Mesenchymal stem cell (in vitro differentiated cells and primary cell): ENCODE measurements around the gene HECTD4.
A peak's percentile ranks its signal among the peaks of the same experiment; 100 is the strongest.
"Not testable (repeated sequence)": the region's sequence is repeated elsewhere in the genome, so short reads cannot be mapped to it uniquely, and the experiment has no call there.

Experiments
- DNase-seq: peaks from one replicate; pipeline ENCODE4 v3.0.0-alpha.2; 2013
- H2AFZ ChIP-seq: one replicate; pipeline ENCODE4 v1.6.1; 2013; ENCODE audit warnings: low read depth, mild to moderate bottlenecking, control low read depth, inconsistent platforms, low read length, moderate library complexity
- H2AK5ac ChIP-seq: 2 replicates; pipeline ENCODE4 v1.6.1; 2013; ENCODE audit warnings: low read length, moderate library complexity, mild to moderate bottlenecking, inconsistent platforms; ENCODE audit not compliant: severe bottlenecking
- H2BK120ac ChIP-seq: one replicate; pipeline ENCODE4 v1.6.1; 2013; ENCODE audit warnings: low read depth, mild to moderate bottlenecking, inconsistent platforms, low read length, moderate library complexity
- H2BK12ac ChIP-seq, 2 experiments: one replicate each; pipeline ENCODE4 v1.6.1; 2013; ENCODE audit warnings: inconsistent platforms in 2 of 2, low read length in 2 of 2, mild to moderate bottlenecking in 2 of 2, moderate library complexity in 2 of 2, control low read depth in 1 of 2
- H2BK15ac ChIP-seq: one replicate; pipeline ENCODE4 v1.6.1; 2013; ENCODE audit warnings: mild to moderate bottlenecking, low read depth, inconsistent platforms; ENCODE audit not compliant: poor library complexity, severe bottlenecking
- H2BK5ac ChIP-seq: 2 replicates; pipeline ENCODE4 v1.6.1; 2013; ENCODE audit warnings: low read depth, mild to moderate bottlenecking, low read length, control low read depth, inconsistent platforms; ENCODE audit not compliant: poor library complexity, severe bottlenecking
- H3K14ac ChIP-seq, 2 experiments: one replicate each; pipeline ENCODE4 v1.6.1; 2013; ENCODE audit warnings: inconsistent platforms in 2 of 2, low read length in 2 of 2, control low read depth in 1 of 2, mild to moderate bottlenecking in 1 of 2, moderate library complexity in 1 of 2
- H3K18ac ChIP-seq, 2 experiments: one replicate each; pipeline ENCODE4 v1.6.1; 2013; ENCODE audit warnings: inconsistent platforms in 2 of 2, low read length in 2 of 2, control low read depth in 1 of 2, low read depth in 1 of 2, mild to moderate bottlenecking in 1 of 2
- H3K23ac ChIP-seq, 2 experiments: one replicate each; pipeline ENCODE4 v1.6.1; 2013; ENCODE audit warnings: inconsistent platforms in 2 of 2, low read length in 2 of 2, mild to moderate bottlenecking in 2 of 2, moderate library complexity in 2 of 2, control low read depth in 1 of 2
- H3K27ac ChIP-seq: 2 replicates; pipeline ENCODE4 v1.5.1; 2013; ENCODE audit warnings: mild to moderate bottlenecking, moderate library complexity, low read length, control low read depth, inconsistent platforms; ENCODE audit not compliant: poor library complexity, severe bottlenecking
- H3K27me3 ChIP-seq, 2 experiments: 2 replicates each; pipeline versions ENCODE4 v1.6.1 to v1.7.0; 2013; ENCODE audit warnings: low read length in 2 of 2, mild to moderate bottlenecking in 2 of 2, moderate library complexity in 2 of 2, control low read depth in 1 of 2, inconsistent platforms in 1 of 2; ENCODE audit not compliant: control insufficient read depth in 1 of 2, insufficient read depth in 1 of 2
- H3K36me3 ChIP-seq, 2 experiments: 2 replicates each; pipeline versions ENCODE4 v1.6.1 to v1.7.0; 2013; ENCODE audit warnings: low read length in 2 of 2, control low read depth in 1 of 2, inconsistent platforms in 1 of 2, low read depth in 1 of 2, mild to moderate bottlenecking in 1 of 2; ENCODE audit not compliant: insufficient read depth in 2 of 2, control insufficient read depth in 1 of 2
- H3K4ac ChIP-seq, 2 experiments: one replicate each; pipeline ENCODE4 v1.6.1; 2013; ENCODE audit warnings: inconsistent platforms in 2 of 2, low read length in 2 of 2, mild to moderate bottlenecking in 2 of 2, moderate library complexity in 2 of 2, control low read depth in 1 of 2, low read depth in 1 of 2
- H3K4me1 ChIP-seq: 2 replicates; pipeline ENCODE4 v1.6.1; 2013; ENCODE audit warnings: low read depth, low read length, control low read depth; ENCODE audit not compliant: control insufficient read depth, insufficient read depth
- H3K4me2 ChIP-seq: 2 replicates; pipeline ENCODE4 v1.6.1; 2013; ENCODE audit warnings: low read length, mild to moderate bottlenecking, inconsistent platforms; ENCODE audit not compliant: poor library complexity, severe bottlenecking
- H3K4me3 ChIP-seq, 2 experiments: 2 replicates each; pipeline versions ENCODE4 v1.5.1 to v1.7.0; 2013; ENCODE audit warnings: low read length in 2 of 2, mild to moderate bottlenecking in 2 of 2, control low read depth in 1 of 2, low read depth in 1 of 2; ENCODE audit not compliant: insufficient read depth in 1 of 2
- H3K79me1 ChIP-seq: replicated peaks from 2 replicates; pipeline ENCODE4 v1.6.1; 2013; ENCODE audit warnings: mild to moderate bottlenecking, control low read depth, low read length, inconsistent platforms; ENCODE audit not compliant: poor library complexity, severe bottlenecking
- H3K9ac ChIP-seq: 2 replicates; pipeline ENCODE4 v1.7.0; 2013; ENCODE audit warnings: mild to moderate bottlenecking, low read length, moderate library complexity
- H3K9me3 ChIP-seq: 2 replicates; pipeline ENCODE4 v1.7.0; 2013; ENCODE audit warnings: mild to moderate bottlenecking, low read length; ENCODE audit not compliant: control insufficient read depth
- H4K8ac ChIP-seq: one replicate; pipeline ENCODE4 v1.6.1; 2013; ENCODE audit warnings: inconsistent platforms, mild to moderate bottlenecking, low read length, moderate library complexity
- H4K91ac ChIP-seq: one replicate; pipeline ENCODE4 v1.6.1; 2013; ENCODE audit warnings: mild to moderate bottlenecking, low read length, inconsistent platforms
- WGBS: methylation state at CpG from one replicate; pipeline ENCODE4 v1.1.7; 2013; ENCODE audit warnings: mixed read lengths; 5-methylcytosine and 5-hydroxymethylcytosine counted together

HECTD4 gene

DNA sequence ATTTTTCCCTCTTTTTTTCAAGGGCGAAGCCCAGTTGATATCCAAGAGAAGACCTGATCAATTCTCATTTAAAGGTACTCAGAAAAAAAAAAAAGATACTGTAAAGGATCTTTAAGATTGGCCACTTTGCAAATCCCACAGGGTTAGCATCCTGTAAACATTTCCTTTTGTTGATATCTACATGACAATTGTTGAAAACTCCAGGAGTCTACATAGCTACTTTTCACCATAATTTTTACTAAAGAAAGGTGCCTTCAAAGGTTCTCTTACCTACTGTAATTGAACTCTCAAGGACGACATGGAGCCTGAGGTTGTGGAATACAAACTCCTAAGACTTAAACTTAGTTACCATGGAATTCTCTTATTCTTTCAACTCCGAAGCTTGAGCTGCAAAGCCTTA is 125.5 kb downstream of the HECTD4 start:
- no peak overlapping the region for H3K9ac ChIP-seq
- H3K4me3 ChIP-seq: no peak overlapping the region
- H3K18ac ChIP-seq: no peak overlapping the region
- no peak overlapping the region for H2BK15ac ChIP-seq
- no peak overlapping the region for H2BK12ac ChIP-seq
- no peaks in the 10 kb centered on the region for H3K9me3 ChIP-seq
- H3K79me1 ChIP-seq: no peaks in the 10 kb centered on the region
- H2AK5ac ChIP-seq: no peak overlapping the region
- H3K27me3 ChIP-seq: no peaks in the 10 kb centered on the region
- 69% methylated on average over 1 of the region's 3 CpGs for WGBS
- no peak overlapping the region for H4K8ac ChIP-seq
- no peak overlapping the region for H3K14ac ChIP-seq
- H2AFZ ChIP-seq: no peak overlapping the region
- H3K4me1 ChIP-seq: no peaks in the 10 kb centered on the region
- H3K36me3 ChIP-seq: peaks cover 18 to 84% of the 10 kb centered on the region in 2 experiments
- no peak for DNase-seq
- H2BK120ac ChIP-seq: no peak overlapping the region
- H3K23ac ChIP-seq: no peak overlapping the region
- no peak overlapping the region for H2BK5ac ChIP-seq
- H3K27ac ChIP-seq: no peak overlapping the region
- H3K4ac ChIP-seq: no peak overlapping the region
- no peak overlapping the region for H4K91ac ChIP-seq
- H3K4me2 ChIP-seq: no peak overlapping the region

- no peak overlapping the region for H2BK12ac ChIP-seq
- H2BK15ac ChIP-seq: no peak overlapping the region
- 94% methylated on average over 3 of the region's 4 CpGs for WGBS
- no peak overlapping the region for H3K14ac ChIP-seq
- H3K27ac ChIP-seq: no peak overlapping the region
- no peaks in the 10 kb centered on the region for H3K27me3 ChIP-seq
- H3K9me3 ChIP-seq: no peaks in the 10 kb centered on the region
- no peak overlapping the region for H3K4me2 ChIP-seq
- no peak overlapping the region for H3K4ac ChIP-seq
- H3K4me3 ChIP-seq: no peak overlapping the region
- H2AK5ac ChIP-seq: no peak overlapping the region
- H3K9ac ChIP-seq: peak overlapping the region; percentile 17
- H4K91ac ChIP-seq: no peak overlapping the region
- peak; percentile 2 for DNase-seq
- H4K8ac ChIP-seq: no peak overlapping the region
- no peaks in the 10 kb centered on the region for H3K4me1 ChIP-seq
- H2BK120ac ChIP-seq: no peak overlapping the region
- no peak overlapping the region for H2AFZ ChIP-seq
- H3K23ac ChIP-seq: no peak overlapping the region
- peaks cover 21 to 79% of the 10 kb centered on the region in 2 experiments for H3K36me3 ChIP-seq
- no peak overlapping the region for H2BK5ac ChIP-seq
- H3K18ac ChIP-seq: no peak overlapping the region
- H3K79me1 ChIP-seq: no peaks in the 10 kb centered on the region
These were observed 130.0 kb downstream of the HECTD4 start for GRCh38 chr12:112252184-112252583.

DNA sequence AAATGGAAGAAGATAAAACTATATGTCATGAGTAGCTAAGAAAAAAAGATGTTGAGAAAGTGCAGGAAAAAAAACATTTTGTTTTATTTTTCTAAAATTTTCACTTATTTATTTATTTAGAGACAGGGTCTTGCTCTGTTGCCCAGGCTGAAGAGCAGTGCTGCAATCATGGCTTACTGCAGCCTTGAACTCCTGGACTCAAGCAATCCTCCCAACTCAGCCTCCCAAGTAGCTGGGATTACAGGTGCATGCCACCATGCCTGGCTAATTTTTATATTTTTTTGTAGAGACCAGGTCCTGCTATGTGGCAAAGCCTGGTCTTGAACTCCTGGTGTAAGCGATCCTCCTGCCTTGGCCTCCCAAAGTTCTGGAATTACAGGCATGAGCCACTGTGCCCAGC is 137.3 kb downstream of the HECTD4 start:
- not testable (repeated sequence) for H3K4me1 ChIP-seq, H2BK15ac ChIP-seq
- WGBS: 100% methylated on average over 1 of the region's 1 CpG

DNA sequence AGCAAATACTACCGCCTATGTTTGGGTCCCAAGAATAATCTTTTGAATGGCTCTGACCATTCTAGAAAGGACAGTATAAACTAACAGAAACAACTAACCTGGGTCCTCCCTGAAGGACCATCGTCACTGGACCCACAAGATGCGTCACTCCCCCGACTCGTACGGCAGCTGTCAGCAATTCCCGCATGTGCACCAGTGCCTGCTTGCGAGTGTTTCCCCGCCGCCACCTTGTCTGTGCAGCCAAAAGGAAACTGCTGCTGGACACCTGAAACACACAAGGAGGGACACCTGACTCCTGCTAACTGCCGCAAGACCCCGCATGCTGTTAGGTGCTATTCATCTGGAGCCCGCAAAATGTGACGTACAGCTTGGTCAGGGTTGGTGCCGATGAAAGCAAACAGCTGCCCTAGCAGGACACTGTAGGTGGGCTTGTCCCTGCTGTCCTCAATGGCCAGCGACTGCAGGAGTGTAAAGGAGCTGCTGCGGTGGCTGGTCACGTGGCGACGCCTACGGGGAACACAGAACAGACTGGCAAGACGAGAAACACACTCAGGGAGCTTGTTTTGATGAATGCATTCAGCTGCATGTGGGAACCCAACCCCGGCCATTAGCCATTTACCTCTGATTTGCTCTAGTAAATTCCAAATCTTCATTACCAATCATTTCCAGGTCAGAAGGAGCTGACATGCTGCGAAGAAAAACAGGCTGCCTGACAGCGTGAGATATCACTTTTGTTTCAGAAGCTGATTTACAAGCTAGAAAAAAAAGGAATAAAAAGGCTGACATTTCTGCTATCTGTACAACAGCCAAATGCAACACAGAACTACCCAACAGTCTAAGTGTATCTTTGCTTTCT is 138.7 kb downstream of the HECTD4 start:
- H3K4me1 ChIP-seq: no peaks in the 10 kb centered on the region
- H2BK5ac ChIP-seq: no peak overlapping the region
- peaks cover 2% of the 10 kb centered on the region for H3K79me1 ChIP-seq
- H3K36me3 ChIP-seq: peaks cover 38 to 79% of the 10 kb centered on the region in 2 experiments
- 96% methylated on average over 25 of the region's 25 CpGs for WGBS
- H3K4me3 ChIP-seq: no peak overlapping the region
- DNase-seq: no peak
- H2BK12ac ChIP-seq: no peak overlapping the region
- no peak overlapping the region for H3K4ac ChIP-seq
- no peak overlapping the region for H2AFZ ChIP-seq
- H2AK5ac ChIP-seq: no peak overlapping the region
- H3K27me3 ChIP-seq: no peaks in the 10 kb centered on the region
- H2BK120ac ChIP-seq: no peak overlapping the region
- H3K4me2 ChIP-seq: no peak overlapping the region
- H2BK15ac ChIP-seq: no peak overlapping the region
- H3K9me3 ChIP-seq: no peaks in the 10 kb centered on the region
- no peak overlapping the region for H4K8ac ChIP-seq
- no peak overlapping the region for H3K27ac ChIP-seq
- H4K91ac ChIP-seq: no peak overlapping the region
- H3K23ac ChIP-seq: no peak overlapping the region
- no peak overlapping the region for H3K9ac ChIP-seq
- no peak overlapping the region for H3K18ac ChIP-seq
- no peak overlapping the region for H3K14ac ChIP-seq

More for the DNA sequence above, 137.3 kb downstream of the HECTD4 start:
- not testable (repeated sequence) for H2AFZ ChIP-seq, H2BK12ac ChIP-seq, H3K79me1 ChIP-seq, DNase-seq, H3K9ac ChIP-seq, H3K14ac ChIP-seq, H2BK5ac ChIP-seq, H2BK120ac ChIP-seq, H3K27ac ChIP-seq, H3K9me3 ChIP-seq, H2AK5ac ChIP-seq, H3K4me3 ChIP-seq, H3K23ac ChIP-seq, H4K8ac ChIP-seq, H3K27me3 ChIP-seq, H3K18ac ChIP-seq, H3K4me2 ChIP-seq, H4K91ac ChIP-seq, H3K4ac ChIP-seq
- peaks cover 33 to 68% of the 10 kb centered on the region in 2 experiments for H3K36me3 ChIP-seq
